ENCODE results near the gene UBL4B.

UBL4B gene

DNA sequence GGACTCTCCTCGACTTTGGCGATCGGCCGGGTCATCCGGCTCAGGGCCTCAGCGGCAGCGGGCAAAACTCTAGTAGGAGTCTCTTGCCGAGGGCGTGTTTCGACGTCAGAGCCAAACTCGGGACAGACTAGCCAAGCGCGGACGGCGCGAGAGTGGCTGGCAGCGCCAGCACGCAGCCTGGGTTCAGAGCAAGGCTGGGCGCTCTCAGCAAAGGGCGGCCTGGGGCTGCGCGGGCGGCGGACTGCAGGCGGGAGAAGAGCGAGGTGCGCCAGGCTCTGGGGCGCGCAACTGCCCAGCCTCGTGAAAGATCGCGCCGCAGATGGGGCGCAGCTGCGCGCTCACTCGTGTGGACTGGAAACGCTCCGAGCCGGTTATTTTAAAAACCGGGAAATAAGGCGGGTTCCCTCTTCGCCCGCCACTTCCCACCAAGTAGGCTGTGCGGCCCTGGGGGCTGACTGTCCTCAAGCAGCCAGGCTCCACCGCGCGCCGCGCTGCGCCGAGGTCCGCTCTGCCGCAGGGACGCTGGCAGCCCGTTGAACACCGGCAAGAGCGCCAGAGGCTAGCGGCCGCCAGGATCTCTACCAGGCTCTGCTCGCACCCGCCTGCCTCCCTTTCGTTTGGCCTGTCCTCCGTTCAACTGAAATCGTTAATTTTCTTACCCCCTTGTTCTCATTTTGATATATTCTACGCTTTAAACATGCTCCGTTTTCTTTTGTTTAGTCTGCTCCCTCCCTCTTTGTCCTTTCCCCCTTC lies 44.2 kb upstream of the UBL4B start:
- TF ChIP-seq, protein P1, sequence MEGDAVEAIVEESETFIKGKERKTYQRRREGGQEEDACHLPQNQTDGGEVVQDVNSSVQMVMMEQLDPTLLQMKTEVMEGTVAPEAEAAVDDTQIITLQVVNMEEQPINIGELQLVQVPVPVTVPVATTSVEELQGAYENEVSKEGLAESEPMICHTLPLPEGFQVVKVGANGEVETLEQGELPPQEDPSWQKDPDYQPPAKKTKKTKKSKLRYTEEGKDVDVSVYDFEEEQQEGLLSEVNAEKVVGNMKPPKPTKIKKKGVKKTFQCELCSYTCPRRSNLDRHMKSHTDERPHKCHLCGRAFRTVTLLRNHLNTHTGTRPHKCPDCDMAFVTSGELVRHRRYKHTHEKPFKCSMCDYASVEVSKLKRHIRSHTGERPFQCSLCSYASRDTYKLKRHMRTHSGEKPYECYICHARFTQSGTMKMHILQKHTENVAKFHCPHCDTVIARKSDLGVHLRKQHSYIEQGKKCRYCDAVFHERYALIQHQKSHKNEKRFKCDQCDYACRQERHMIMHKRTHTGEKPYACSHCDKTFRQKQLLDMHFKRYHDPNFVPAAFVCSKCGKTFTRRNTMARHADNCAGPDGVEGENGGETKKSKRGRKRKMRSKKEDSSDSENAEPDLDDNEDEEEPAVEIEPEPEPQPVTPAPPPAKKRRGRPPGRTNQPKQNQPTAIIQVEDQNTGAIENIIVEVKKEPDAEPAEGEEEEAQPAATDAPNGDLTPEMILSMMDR (conservative IDR thresholded peaks at IDR 0.05; ENCODE audit: control insufficient read depth, insufficient read depth, low read depth, low read length): no peak
- DNase-seq (ENCODE audit: low read depth): no peak
- H3K4me3 ChIP-seq (ENCODE audit: control insufficient read depth, low read depth, low read length): no peak overlapping the region

DNA sequence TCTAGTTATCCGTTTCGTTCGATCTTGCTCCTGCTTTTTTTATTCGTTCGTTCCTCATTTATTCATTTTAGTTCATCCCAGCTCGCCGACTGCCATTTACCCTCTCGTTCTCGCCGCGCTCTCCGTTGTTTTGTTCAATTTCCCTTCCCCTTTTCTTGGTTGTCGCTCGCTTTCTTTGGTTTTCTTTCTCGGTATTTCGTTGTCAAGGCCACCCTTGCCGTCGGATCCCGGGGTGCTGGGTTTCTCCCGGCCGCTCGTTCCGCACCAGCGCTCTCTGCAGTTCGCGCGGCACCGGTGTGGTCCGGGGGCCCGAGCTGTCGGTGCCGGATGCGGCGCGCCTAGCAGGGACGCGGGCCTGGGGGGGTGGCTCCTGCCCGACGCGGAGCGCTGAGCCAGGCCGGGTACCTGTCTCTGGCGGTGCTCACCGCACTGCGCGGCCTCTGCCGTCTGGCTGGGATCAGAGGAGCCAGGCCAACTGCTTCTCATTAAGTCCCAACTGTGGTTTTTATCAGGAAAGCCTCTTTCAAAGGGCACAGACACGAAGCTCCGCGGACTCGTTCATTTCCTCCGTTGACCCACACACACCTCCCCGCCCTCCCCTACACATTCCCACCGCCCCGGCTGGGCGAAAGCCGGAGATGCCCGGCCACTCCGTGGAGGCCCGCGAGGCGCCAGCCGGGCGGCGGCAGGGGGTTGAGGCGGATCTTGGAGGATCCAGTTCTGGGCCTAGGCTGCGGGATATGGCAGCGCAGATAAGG lies 43.4 kb upstream of the UBL4B start:
- DNase-seq (ENCODE audit: low read depth): no peak
- no peak overlapping the region for H3K4me3 ChIP-seq (ENCODE audit: control insufficient read depth, low read depth, low read length)
- TF ChIP-seq, protein P1 (conservative IDR thresholded peaks at IDR 0.05; ENCODE audit: control insufficient read depth, insufficient read depth, low read depth, low read length): no peak

DNA sequence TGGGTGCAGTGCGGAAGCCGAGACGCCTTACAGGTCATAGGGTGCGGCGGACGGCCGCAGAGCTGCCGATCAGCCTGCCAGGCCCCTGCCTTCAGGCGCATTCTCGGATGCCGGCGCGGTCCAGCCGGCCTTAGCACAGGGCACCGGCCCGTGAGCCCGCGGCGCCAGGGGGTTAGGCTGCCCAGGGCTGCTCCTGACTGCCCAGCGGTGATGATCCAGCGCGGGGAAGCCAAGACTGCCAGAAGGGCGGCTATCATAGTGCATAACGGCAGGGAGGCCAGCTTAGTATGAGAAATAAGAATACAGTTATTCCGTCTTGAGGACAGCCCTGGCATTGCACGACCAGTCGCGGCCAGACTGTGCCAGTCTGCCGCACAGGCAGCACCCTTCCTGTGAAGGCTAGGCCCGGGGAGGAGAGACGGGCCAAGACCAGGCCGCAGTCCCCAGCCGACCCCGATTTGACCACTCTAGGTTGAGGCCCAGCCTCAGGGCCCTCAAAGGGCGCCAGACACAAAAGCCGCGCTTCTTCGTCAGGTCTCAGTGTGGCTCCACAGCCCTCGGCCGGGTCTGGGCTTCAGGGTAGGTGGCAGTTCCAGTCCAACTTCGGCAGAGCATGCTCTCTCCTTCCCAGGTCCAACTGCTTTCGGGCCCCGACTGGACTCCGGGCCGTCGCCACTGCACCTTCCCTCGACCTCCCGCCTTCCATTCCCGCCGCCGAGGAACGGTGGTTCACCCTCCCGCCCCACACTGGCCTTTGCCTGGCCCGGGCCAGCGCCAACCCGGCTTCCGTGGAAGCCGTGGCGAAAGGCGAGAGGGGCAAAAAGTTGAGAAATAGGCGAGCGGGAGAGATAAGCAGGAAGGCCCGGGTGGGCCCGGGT lies 42.6 kb upstream of the UBL4B start:
- H3K4me3 ChIP-seq (ENCODE audit: control insufficient read depth, low read depth, low read length): no peak overlapping the region
- no peak for DNase-seq (ENCODE audit: low read depth)
- TF ChIP-seq, protein P1 (conservative IDR thresholded peaks at IDR 0.05; ENCODE audit: control insufficient read depth, insufficient read depth, low read depth, low read length): no peak

DNA sequence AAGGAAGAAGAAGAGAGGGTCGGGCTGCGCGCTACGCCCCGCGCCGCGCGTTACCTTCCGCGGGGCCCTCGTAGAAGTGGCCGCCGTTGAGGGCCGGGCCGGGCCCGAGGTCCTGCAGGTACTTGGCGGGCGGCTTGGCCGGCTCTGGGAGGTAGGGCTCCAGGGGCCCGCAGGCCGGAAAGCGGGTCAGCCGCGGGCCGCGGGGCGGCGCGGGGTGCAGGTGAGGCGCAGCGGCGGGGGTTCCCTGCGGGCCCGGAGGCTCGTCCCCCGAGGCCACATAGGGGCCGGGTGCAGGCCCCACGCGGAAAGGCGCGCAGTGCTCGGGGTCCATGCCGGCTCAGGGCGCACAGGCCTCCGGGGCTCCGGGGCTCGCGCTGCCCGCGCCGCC lies 42.0 kb upstream of the UBL4B start:
- TF ChIP-seq, protein P1 (conservative IDR thresholded peaks at IDR 0.05; ENCODE audit: control insufficient read depth, insufficient read depth, low read depth, low read length): no peak
- DNase-seq (ENCODE audit: low read depth): no peak
- no peak overlapping the region for H3K4me3 ChIP-seq (ENCODE audit: control insufficient read depth, low read depth, low read length)

DNA sequence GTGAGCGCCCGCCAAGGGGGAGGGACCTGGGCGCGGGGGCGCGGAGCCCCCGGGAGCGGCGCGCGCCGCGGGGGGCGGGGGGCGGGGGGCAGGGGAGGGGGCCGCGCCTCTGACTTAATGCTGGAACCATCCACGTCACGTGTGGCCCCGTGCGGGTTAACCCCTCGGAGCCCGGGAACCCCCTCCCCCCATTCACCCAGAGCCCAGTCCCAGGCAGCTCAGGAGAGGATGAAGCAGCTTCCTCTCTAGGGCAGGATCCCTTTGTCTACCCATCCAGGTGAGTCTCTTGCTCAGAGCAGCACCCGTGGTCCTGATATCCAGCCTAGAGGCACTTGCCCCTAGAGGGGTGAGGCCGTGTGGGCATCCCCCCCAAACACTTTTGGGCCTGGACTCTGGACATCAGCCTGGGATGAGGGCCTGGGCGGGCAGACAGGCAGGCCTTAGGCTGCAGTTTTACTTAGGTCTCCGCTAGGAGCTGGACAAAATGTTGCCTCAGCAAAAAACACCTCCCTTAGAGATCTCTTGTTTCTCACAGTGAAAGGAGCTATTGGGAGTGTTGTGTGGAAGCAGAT lies 41.5 kb upstream of the UBL4B start, which contains the start of gene ALX3:
Gene ALX3, minus strand, starts transcription at position 2 of the 572 bp plus-strand sequence. CDS start 60 bp downstream, outside the sequence.
- DNase-seq (ENCODE audit: low read depth): no peak
- TF ChIP-seq, protein P1 (conservative IDR thresholded peaks at IDR 0.05; ENCODE audit: control insufficient read depth, insufficient read depth, low read depth, low read length): no peak
- no peak within 1 kb of the TSS for H3K4me3 ChIP-seq (ENCODE audit: control insufficient read depth, low read depth, low read length)

DNA sequence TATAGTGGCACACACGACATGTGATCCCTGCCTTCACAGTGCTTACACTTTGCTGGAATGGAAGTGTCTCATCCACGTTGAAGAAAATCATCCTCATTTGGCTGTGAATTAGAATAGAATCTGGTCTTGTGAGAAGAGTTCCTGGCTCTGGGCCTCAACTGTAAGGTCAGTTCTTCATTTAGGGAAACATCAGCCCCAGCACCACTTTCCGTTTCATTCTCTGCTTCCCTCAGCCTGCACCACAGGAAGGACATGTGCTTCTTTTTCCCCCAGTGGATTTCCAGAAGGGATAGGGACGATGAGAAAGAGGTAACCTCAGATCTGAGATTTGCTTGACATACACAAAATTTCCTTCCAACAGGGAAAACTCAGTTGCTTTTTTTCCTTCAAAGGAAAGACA lies 38.1 kb upstream of the UBL4B start:
- no peak overlapping the region for H3K4me3 ChIP-seq (ENCODE audit: control insufficient read depth, low read depth, low read length)
- no peak for DNase-seq (ENCODE audit: low read depth)
- TF ChIP-seq, protein P1 (conservative IDR thresholded peaks at IDR 0.05; ENCODE audit: control insufficient read depth, insufficient read depth, low read depth, low read length): no peak
